RWPE1 (cell line): ENCODE results near the gene CELA3A.
"Not testable (repeated sequence)": the region's sequence is repeated elsewhere in the genome, so short reads cannot be mapped to it uniquely, and the experiment has no call there.

Experiments
- CTCF ChIA-PET: fragments of 350-600 bp; sonication (Branson Sonifier 250); formaldehyde crosslinking; extraction: SDS; loops from one replicate; lab custom pipeline; 2021; lab: Yijun Ruan, JAX
- POLR2A ChIA-PET: fragments of 400-600 bp; formaldehyde crosslinking; extraction: SDS; loops from one replicate; lab custom pipeline; 2020; ENCODE audit warnings: antibody characterized with exemption; ENCODE audit not compliant: low non-redundant PET; lab: Yijun Ruan, JAX
- DNase-seq: peaks from one replicate; pipeline ENCODE4 v3.0.0; 2012; ENCODE audit warnings: low spot score
- H3K27ac ChIP-seq: fragments of 450-650 bp; 2 replicates; pipeline ENCODE4 v1.5.1; 2017
- TF ChIP-seq, protein P1 (sequence below): fragments of 450-650 bp; conservative IDR thresholded peaks from 2 replicates; pipeline ENCODE4 v1.5.1; 2017; ENCODE audit warnings: low read depth, mild to moderate bottlenecking

The CELA3A gene

DNA sequence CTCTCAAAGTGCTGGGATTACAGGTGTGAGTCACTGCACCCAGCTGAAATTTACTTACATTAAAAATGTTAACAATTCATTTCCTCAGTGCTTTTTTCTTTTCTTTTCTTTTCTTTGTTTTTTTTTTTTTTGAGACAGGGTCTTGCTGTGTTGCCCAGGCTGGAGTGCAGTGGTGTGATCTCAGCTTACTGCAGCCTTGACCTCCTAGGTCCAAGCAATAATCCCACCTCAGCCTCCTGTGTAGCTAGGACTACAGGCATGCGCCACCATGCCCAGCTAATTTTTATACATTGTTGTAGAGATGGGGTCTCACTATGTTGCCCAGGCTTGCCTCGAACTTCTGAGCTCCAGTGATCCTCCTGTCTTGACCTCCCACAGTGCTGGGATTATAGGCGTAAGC is 2.5 kb downstream of the CELA3A start:
- DNase-seq, CTCF ChIA-PET, H3K27ac ChIP-seq: not testable (repeated sequence)
- POLR2A ChIA-PET, result interaction anchor here (0.6 kb wide), 1 partner anchor 514 kb away, joined by 6 read pairs; no protein-coding TSS in a partner anchor

DNA sequence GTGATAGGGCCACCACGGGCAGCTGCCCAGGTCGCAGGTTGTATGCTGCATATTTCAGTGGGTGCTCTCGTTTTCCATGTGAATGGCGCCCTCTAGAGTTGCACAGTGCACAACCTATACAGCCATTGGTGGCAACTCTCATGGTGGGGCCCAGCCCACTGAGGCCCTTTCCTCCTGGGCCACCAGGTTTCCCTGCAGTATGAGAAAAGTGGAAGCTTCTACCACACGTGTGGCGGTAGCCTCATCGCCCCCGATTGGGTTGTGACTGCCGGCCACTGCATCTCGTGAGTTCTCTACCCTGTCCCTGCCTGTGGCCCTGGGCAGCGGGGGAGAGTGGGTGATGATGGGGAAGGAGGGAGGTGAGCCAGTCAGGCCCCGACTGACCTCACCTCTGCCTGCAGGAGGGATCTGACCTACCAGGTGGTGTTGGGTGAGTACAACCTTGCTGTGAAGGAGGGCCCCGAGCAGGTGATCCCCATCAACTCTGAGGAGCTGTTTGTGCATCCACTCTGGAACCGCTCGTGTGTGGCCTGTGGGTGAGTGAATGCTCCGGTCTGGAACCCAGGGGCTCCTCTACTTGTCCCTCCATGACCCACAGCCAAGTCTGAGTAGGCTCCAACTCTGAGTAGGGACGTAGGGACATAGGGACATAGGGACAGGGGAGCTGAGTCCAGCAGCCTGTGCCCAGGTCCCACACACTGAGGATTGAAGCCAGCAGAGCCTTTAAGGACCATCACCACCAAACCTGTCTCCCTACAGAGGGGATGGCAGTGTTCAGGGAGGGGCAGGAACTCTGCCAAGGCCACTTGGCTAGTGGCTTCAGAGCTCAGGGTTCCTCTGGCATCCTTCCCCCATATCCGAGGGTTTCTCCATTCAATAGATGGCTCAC is 4.0 kb downstream of the CELA3A start:
- H3K27ac ChIP-seq, POLR2A ChIA-PET, DNase-seq: not testable (repeated sequence)
- CTCF ChIA-PET, result interaction anchor here (0.6 to 0.7 kb wide), 2 partner anchors 10 to 61 kb away, joined by 3 to 5 read pairs; no protein-coding TSS in a partner anchor

GRCh38 chr1:22006736-22007135 is 5.3 kb downstream of the CELA3A start:
- H3K27ac ChIP-seq, DNase-seq, CTCF ChIA-PET, POLR2A ChIA-PET: not testable (repeated sequence)

- H3K27ac ChIP-seq, CTCF ChIA-PET, POLR2A ChIA-PET: not testable (repeated sequence)
- peak; percentile 20 for DNase-seq
Measured at GRCh38 chr1:22007262-22007661, 5.8 kb downstream of the CELA3A start.

- CTCF ChIA-PET, H3K27ac ChIP-seq, POLR2A ChIA-PET, DNase-seq: not testable (repeated sequence)
Measured at GRCh38 chr1:22009566-22009965, 8.1 kb downstream of the CELA3A start.

GRCh38 chr1:22012752-22013151 is 11.3 kb downstream of the CELA3A start:
- POLR2A ChIA-PET, result not testable (repeated sequence)

GRCh38 chr1:22014575-22015206 is 13.2 kb downstream of the CELA3A start:
- POLR2A ChIA-PET, CTCF ChIA-PET, H3K27ac ChIP-seq, DNase-seq: not testable (repeated sequence)

More at GRCh38 chr1:22012752-22013151, 11.3 kb downstream of the CELA3A start:
- DNase-seq, H3K27ac ChIP-seq, CTCF ChIA-PET: not testable (repeated sequence)

DNA sequence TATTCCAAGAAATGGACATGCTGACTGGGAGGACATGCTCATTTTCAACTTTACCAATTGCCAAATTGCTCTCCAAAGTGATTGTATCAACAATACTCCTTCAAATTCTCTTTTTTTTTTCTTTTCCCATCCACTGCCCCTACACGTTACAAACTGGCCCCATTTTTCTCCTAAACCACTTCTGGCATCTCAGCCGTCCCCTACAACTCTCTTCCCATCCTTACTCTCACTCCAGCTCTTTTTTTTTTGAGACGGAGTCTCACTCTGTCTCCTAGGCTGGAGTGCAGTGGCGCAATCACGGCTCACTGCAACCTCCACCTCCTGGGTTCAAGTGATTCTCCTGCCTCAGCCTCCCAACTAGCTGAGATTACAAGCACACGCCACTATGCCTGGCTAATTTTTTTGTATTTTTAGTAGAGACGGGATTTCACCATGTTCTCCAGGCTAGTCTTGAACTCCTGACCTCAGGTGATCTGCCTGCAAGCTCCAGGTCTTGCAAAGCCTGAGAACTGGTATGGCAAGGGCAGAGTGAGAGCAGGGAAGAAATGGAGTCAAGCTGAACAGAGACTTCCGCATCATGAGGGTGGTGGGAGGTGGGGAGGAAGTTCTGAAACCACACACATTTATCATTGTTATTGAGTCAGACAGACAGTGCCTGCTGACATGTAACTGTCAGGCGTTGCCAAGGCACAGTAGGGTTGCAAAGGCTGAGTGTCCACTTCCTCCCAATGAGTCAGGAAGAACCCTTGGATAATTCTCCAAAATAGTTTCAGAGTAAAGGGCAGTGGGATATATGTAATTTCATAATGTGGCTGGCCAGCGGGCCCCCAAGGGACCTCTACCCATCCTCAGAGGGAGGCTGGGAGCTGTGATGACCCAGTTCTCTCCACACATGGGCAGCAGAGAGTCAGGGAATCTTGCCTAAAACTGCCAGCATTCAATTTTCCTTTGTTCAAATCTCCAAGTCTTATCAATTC is 17.4 kb downstream of the CELA3A start:
- peak; percentile 89 for DNase-seq
- TF ChIP-seq, protein P1, sequence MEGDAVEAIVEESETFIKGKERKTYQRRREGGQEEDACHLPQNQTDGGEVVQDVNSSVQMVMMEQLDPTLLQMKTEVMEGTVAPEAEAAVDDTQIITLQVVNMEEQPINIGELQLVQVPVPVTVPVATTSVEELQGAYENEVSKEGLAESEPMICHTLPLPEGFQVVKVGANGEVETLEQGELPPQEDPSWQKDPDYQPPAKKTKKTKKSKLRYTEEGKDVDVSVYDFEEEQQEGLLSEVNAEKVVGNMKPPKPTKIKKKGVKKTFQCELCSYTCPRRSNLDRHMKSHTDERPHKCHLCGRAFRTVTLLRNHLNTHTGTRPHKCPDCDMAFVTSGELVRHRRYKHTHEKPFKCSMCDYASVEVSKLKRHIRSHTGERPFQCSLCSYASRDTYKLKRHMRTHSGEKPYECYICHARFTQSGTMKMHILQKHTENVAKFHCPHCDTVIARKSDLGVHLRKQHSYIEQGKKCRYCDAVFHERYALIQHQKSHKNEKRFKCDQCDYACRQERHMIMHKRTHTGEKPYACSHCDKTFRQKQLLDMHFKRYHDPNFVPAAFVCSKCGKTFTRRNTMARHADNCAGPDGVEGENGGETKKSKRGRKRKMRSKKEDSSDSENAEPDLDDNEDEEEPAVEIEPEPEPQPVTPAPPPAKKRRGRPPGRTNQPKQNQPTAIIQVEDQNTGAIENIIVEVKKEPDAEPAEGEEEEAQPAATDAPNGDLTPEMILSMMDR, result peak; percentile 25; the same call in 1 of the 2 replicates
- CTCF ChIA-PET, result interaction anchor here (0.6 kb wide), 2 partner anchors 91 to 454 kb away, joined by 3 read pairs; no protein-coding TSS in a partner anchor
- H3K27ac ChIP-seq, result peak overlapping the region; percentile 76
- POLR2A ChIA-PET, result interaction anchor here (0.6 kb wide), 1 partner anchor 33 kb away, joined by 3 read pairs; the partner anchor contains the start of gene CDC42

DNA sequence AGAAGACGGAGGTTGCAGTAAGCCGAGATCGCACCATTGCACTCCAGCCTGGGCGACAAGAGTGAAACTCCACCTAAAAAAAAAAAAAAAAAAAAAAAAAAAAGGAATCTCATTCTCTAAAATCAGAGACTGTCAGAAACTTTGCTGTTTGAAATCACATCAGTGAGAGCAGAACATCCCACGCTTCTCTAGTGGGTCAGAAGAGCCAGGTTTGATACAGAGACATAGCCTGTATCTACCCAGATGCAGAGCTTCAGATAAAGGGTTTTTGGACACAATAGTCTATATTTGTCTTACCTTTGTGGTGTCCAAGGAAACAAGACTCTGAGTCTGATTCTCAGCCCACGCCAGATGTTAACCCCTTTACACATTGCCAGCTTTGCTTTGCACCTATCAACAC is 19.6 kb downstream of the CELA3A start:
- no peak overlapping the region for H3K27ac ChIP-seq
- TF ChIP-seq, protein P1, result no peak
- ChIA-PET POLR2A (interaction anchor here (0.7 kb wide), 1 partner anchor 91 kb away, joined by 6 read pairs; no protein-coding TSS in a partner anchor), CTCF (no interaction called here)
- DNase-seq, result no peak
